NCI-H1694 treated with DMSO at 0.1 percent for 48 hours (cell line): Measurements from ENCODE around the gene CCDC57.
"Not testable (repeated sequence)": the region's sequence is repeated elsewhere in the genome, so short reads cannot be mapped to it uniquely, and the experiment has no call there.

Source experiments
- DNase-seq: peaks from one replicate; lab custom pipeline; 2025; lab: John Stamatoyannopoulos, UW

The CCDC57 gene

GRCh38 chr17:82152556-82153294 is 59.9 kb downstream of the CCDC57 start:
- no peak for DNase-seq

- no peak for DNase-seq
Observed at GRCh38 chr17:82152114-82152513, 60.5 kb downstream of the CCDC57 start.

GRCh38 chr17:82151106-82151957 is 61.3 kb downstream of the CCDC57 start:
- DNase-seq: no peak

- no peak for DNase-seq
Observed at GRCh38 chr17:82149401-82150099, 63.1 kb downstream of the CCDC57 start.

- DNase-seq: no peak
Observed at GRCh38 chr17:82148997-82149396, 63.6 kb downstream of the CCDC57 start.

GRCh38 chr17:82148011-82148410 is 64.6 kb downstream of the CCDC57 start:
- DNase-seq: no peak

GRCh38 chr17:82146663-82147654 is 65.7 kb downstream of the CCDC57 start:
- DNase-seq: no peak

- no peak for DNase-seq
Observed at GRCh38 chr17:82145550-82146155, 67.0 kb downstream of the CCDC57 start.

- DNase-seq: no peak
Observed at GRCh38 chr17:82143333-82143732, 69.3 kb downstream of the CCDC57 start.

GRCh38 chr17:82139961-82140360 is 72.7 kb downstream of the CCDC57 start:
- DNase-seq: not testable (repeated sequence)

- DNase-seq: no peak
Observed at GRCh38 chr17:82138511-82138992, 74.1 kb downstream of the CCDC57 start.

GRCh38 chr17:82134101-82134500 is 78.5 kb downstream of the CCDC57 start:
- DNase-seq: no peak

GRCh38 chr17:82133166-82133953 is 79.3 kb downstream of the CCDC57 start:
- not testable (repeated sequence) for DNase-seq

GRCh38 chr17:82129095-82129494 is 83.5 kb downstream of the CCDC57 start:
- no peak for DNase-seq

- DNase-seq: no peak
Observed at GRCh38 chr17:82128287-82128686, 84.4 kb downstream of the CCDC57 start.

- no peak for DNase-seq
Observed at GRCh38 chr17:82127704-82128103, 84.9 kb downstream of the CCDC57 start.

GRCh38 chr17:82127315-82127595 is 85.4 kb downstream of the CCDC57 start:
- DNase-seq: no peak

- DNase-seq: no peak
Observed at GRCh38 chr17:82126556-82127314, 85.9 kb downstream of the CCDC57 start.

GRCh38 chr17:82124101-82124500 is 88.5 kb downstream of the CCDC57 start:
- no peak for DNase-seq
